Measurements from ENCODE around the gene SLC2A8.

SLC2A8 gene

DNA sequence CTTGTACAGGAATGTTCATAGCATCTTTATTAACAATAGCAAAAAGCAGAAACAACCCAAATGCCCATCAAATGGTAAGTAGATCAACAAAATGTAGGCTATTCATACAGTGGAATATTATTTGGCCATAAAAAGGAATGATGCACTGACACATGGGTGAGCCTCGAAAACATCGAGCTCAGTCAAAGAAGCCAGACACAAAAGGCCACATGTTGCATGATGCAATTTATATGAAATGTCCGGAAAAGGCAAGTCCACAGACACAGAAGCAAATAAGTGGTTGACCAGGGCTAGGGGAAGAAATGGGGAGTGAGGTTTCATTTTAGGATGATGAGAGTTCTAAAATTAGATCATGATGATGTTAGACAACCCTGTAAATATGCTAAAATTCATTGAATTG, 16.5 kb upstream of the SLC2A8 start:
- in situ Hi-C loops (cut with MboI; ENCODE audit: low pct_unique_long_range_greater_than_20kb, low sequenced_read_pairs, unreplicated experiment): no loop called here
- no peak for DNase-seq (ENCODE audit: low spot score)
- TF ChIP-seq, protein P1, sequence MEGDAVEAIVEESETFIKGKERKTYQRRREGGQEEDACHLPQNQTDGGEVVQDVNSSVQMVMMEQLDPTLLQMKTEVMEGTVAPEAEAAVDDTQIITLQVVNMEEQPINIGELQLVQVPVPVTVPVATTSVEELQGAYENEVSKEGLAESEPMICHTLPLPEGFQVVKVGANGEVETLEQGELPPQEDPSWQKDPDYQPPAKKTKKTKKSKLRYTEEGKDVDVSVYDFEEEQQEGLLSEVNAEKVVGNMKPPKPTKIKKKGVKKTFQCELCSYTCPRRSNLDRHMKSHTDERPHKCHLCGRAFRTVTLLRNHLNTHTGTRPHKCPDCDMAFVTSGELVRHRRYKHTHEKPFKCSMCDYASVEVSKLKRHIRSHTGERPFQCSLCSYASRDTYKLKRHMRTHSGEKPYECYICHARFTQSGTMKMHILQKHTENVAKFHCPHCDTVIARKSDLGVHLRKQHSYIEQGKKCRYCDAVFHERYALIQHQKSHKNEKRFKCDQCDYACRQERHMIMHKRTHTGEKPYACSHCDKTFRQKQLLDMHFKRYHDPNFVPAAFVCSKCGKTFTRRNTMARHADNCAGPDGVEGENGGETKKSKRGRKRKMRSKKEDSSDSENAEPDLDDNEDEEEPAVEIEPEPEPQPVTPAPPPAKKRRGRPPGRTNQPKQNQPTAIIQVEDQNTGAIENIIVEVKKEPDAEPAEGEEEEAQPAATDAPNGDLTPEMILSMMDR (IDR thresholded peaks at IDR 0.05; ENCODE audit: extremely low read depth, insufficient read depth, missing control alignments): no peak

DNA sequence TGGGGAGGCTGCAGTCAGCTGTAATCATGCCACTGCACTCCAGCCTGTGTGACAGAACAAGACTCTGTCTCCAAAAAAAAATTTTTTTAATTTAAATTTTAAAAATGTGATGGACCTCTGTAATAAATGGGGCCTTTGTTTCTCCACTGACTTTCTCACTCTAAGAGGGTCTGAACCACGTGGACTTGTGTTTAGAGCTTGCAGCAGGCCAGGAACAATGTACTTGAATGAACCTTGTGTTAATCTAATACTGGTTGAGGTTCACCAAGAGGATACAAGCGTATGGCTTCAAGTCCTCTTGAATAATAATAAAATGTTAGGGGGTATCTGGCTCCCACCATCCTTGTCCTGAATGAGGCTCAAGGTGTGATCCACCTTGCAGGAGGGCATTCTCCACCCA, 14.4 kb upstream of the SLC2A8 start:
- TF ChIP-seq, protein P1 (IDR thresholded peaks at IDR 0.05; ENCODE audit: extremely low read depth, insufficient read depth, missing control alignments): no peak
- no peak for DNase-seq (ENCODE audit: low spot score)
- in situ Hi-C loops (cut with MboI; ENCODE audit: low pct_unique_long_range_greater_than_20kb, low sequenced_read_pairs, unreplicated experiment): no loop called here

DNA sequence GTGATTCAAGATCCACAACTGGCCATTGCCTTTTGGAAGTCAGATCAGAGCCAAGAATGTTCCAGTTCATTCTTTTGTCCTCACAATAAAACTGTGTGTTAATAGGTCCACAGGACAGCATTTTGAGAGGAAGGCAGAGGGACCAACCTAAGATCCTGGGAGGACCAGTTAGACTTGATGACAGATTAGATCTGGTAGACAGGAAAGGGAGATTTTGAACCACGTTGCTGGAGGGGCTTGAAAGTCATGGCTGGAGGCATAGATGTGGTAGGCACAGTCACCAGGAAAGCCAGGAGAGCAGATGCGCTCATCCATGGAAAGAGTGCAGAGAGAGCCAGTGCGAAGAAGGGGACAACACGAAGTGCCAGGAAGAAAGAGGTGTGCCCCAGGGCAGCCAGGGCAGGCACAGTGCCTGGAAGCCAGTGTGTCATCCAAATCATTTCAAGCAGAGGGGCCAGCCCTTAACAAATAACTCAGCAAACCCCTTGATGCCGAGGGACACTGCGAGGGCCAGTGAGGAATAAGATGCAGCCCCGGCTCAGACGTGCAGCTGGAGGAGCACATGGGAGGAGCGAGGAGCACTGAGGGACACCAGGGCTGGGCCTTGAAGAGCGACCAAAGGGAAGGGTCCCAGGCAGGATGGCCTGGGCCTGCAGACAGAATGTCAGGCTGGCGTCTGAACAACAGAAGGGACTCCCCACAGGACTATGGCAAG, 12.8 kb upstream of the SLC2A8 start:
- no peak for DNase-seq (ENCODE audit: low spot score)
- in situ Hi-C loops (cut with MboI; ENCODE audit: low pct_unique_long_range_greater_than_20kb, low sequenced_read_pairs, unreplicated experiment): no loop called here
- TF ChIP-seq, protein P1 (IDR thresholded peaks at IDR 0.05; ENCODE audit: extremely low read depth, insufficient read depth, missing control alignments): no peak

DNA sequence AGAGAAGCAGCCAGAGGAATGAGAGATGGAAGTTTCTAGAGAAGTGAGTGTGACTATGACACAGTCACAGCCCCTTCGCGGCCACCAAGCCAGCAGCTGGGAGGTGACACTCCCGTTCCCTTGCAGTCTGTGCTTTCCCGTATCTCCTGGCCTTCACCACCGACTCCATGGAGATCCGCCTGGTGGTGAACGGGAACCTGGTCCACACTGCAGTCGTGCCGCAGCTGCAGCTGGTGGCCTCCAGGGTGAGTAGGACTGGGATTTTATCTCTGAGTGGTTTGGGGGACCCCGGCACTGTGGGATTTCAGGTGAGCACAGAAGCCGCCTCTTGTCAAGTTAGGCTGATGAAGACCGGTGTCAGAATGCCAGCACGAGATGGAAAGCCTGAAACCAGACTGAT, 12.1 kb upstream of the SLC2A8 start:
- TF ChIP-seq, protein P1 (IDR thresholded peaks at IDR 0.05; ENCODE audit: extremely low read depth, insufficient read depth, missing control alignments): no peak
- in situ Hi-C loops (cut with MboI; ENCODE audit: low pct_unique_long_range_greater_than_20kb, low sequenced_read_pairs, unreplicated experiment): no loop called here
- no peak for DNase-seq (ENCODE audit: low spot score)

DNA sequence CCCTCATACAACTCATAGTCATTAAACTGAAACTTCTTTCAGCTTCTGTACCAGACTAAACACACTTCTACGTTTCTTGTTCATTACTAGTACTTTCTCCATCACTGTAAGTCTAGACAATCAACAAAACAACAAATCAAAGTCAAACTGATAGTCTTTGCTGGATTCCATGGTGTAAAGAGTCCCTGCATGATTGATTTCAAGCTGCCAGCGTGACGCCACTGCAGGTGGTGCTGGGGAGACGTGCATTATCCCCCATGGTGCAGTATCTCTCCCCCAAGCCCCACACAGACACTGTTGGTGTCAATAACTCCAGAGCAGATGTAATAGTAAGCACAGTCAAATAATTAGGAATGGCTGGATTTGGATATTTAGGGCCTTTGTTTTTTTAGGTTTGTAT, 10.7 kb upstream of the SLC2A8 start:
- in situ Hi-C loops (cut with MboI; ENCODE audit: low pct_unique_long_range_greater_than_20kb, low sequenced_read_pairs, unreplicated experiment): no loop called here
- DNase-seq (ENCODE audit: low spot score): no peak
- TF ChIP-seq, protein P1 (IDR thresholded peaks at IDR 0.05; ENCODE audit: extremely low read depth, insufficient read depth, missing control alignments): no peak

DNA sequence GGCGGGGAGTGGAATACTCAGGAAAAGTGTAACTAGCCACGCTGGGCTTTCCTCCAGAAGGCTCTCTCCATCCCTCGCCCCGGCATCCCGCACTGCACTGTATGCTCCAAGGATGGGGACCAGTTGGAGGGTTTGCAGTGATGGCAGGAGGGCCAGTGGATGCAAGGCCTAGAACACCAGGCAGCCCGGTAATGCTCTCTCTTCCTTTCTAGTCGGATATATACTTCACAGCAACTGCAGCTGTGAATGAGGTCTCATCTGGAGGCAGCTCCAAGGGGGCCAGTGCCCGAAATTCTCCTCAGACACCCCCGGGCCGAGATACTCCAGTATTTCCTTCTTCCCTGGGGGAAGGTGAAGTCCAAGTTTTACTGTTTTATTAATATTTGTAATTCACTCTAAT, 10.0 kb upstream of the SLC2A8 start:
- DNase-seq (ENCODE audit: low spot score): no peak
- in situ Hi-C loops (cut with MboI; ENCODE audit: low pct_unique_long_range_greater_than_20kb, low sequenced_read_pairs, unreplicated experiment): no loop called here
- TF ChIP-seq, protein P1 (IDR thresholded peaks at IDR 0.05; ENCODE audit: extremely low read depth, insufficient read depth, missing control alignments): no peak
